Activated T-cell treated with anti-CD3 and anti-CD28 coated beads, Interleukin-2, amount 50 U/mL, for 72 hours (primary cell): ENCODE data around the gene ZNF521. TPM values are rescaled to one million over a fixed set of nuclear protein-coding genes. Genes with fewer than 3 reads are reported as not detected.

Source experiments
- ATAC-seq, 2 donors: fragments of 150-1000 bp; cut with Tn5 transposase; replicated peaks in 1 of 2; 2 replicates each; pipeline ENCODE4 v1.10.0; 2021; ENCODE audit warnings: moderate library complexity in 2 of 2, mild to moderate bottlenecking in 1 of 2
- DNase-seq, 2 donors: peaks; one replicate each; pipeline ENCODE4 v3.0.0; 2021 to 2022; ENCODE audit warnings: mixed read lengths in 1 of 2
- H3K27ac Mint-ChIP-seq: one replicate; pipeline ENCODE4 v1.8.0; 2022; ENCODE audit warnings: mild to moderate bottlenecking, moderate library complexity, mixed read lengths
- H3K27me3 Mint-ChIP-seq: one replicate; pipeline ENCODE4 v1.8.0; 2022; ENCODE audit warnings: low read depth, mixed read lengths
- H3K36me3 Mint-ChIP-seq, 2 donors: one replicate each; pipeline ENCODE4 v1.8.0; 2022; ENCODE audit warnings: mixed read lengths in 2 of 2, mild to moderate bottlenecking in 1 of 2; ENCODE audit not compliant: insufficient read depth in 2 of 2
- H3K4me1 Mint-ChIP-seq: one replicate; pipeline ENCODE4 v1.8.0; 2022; ENCODE audit warnings: low read depth, mixed read lengths
- H3K4me3 Mint-ChIP-seq, 2 donors: one replicate each; pipeline ENCODE4 v1.8.0; 2022; ENCODE audit warnings: mild to moderate bottlenecking in 2 of 2, mixed read lengths in 2 of 2, moderate library complexity in 2 of 2
- H3K9me3 Mint-ChIP-seq, 2 donors: one replicate each; pipeline ENCODE4 v1.8.0; 2022; ENCODE audit warnings: mixed read lengths in 2 of 2
- total RNA-seq, 2 donors: library from RNA; stranded (reverse); gene quantifications; one replicate each; pipeline ENCODE4 v1.2.3, GENCODE V29; 2022

The ZNF521 gene
- total RNA-seq, 2 donors from 2014 or later: not detected

DNA sequence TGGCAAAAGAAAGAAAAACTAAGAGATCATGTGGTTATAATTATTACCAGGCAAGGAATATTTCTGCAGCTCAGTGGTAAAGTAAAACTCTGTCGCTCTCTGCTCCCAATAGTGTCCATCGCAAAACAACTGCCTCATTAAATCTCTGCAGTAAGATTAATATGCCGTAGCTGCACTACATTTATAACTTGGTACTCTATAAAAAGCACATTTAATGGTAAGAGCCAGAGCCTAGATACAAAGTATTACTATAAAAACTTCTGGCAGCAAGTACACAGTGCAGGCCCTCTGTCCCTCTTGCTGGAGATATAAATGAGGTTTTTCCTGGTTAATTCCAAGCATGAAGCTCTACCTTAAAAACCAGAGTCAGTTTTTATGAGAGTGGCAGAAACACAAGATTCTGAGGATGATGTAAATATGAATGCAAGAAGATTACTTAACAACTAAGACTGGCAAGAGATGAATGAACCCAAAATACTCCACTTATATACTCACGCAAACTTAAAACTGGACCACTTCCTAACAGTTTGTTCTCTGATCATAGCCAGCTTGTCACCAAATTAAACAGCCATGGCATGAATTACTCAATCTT lies 25.5 kb downstream of the ZNF521 start:
- peaks cover 22% of the 10 kb centered on the region for H3K27me3 Mint-ChIP-seq

DNA sequence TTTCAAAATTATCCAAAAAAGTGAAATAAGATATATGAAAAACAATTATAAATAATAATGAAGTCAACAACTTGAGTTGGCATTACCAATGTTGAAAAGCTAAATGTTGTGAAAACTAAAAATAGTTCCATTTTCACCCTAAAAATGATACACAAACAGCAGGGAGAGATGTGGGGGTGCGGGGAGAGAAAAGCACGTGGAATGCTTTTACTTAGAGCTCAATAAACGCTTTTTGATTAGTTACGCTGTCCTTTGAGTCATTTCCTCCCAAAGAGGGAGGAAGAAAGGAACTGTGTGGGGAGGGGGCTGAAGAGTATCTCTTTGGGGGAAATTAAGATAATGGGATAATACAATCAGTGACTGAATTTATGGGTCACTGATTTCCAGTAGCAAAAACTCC lies 29.2 kb downstream of the ZNF521 start:
- H3K4me1 Mint-ChIP-seq: no peaks in the 10 kb centered on the region
- ATAC-seq (no peak), DNase-seq (no peak)
- peaks cover 22% of the 10 kb centered on the region for H3K27me3 Mint-ChIP-seq
- no peak overlapping the region for H3K27ac Mint-ChIP-seq
- no peak overlapping the region for H3K4me3 Mint-ChIP-seq
- H3K36me3 Mint-ChIP-seq: no peaks in the 10 kb centered on the region
- H3K9me3 Mint-ChIP-seq: peaks cover 0 to 3% of the 10 kb centered on the region in 2 donors

More for the DNA sequence above, 25.5 kb downstream of the ZNF521 start:
- no peak for ATAC-seq
- Mint-ChIP-seq H3K4me3 (no peak overlapping the region), H3K9me3 (peaks cover 0 to 5% of the 10 kb centered on the region in 2 donors), H3K4me1 (no peaks in the 10 kb centered on the region), H3K27ac (no peak overlapping the region), H3K36me3 (peaks cover 0 to 3% of the 10 kb centered on the region in 2 donors)
- DNase-seq: no peak

DNA sequence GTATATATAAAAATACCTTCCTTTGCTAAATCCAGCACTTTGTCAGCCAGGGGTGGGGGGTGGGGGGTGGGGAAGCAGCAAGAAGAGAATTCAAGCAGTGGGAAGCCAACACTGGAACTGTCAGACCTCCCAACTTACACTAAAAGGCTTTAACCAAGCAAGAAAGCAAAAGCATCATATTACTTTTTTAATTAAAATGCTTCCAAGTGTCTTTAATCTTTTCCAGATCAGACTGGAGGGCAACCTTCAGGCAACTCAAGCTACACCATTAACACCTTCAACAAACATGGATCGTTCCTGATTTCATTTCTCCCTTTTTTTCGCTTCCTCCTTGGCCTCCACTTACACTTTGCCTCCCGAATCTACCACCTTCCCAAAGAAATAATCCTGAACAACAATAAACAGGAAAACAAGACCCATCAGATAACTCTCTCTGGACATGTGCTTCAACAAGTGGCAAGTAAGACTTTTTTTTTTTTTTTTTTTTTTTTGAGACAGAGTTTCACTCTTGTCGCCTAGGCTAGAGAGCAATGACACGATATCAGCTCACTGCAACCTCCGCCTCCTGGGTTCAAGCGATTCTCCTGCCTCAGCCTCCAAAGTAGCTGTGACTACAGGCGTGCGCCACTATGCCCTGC lies 35.5 kb downstream of the ZNF521 start:
- no peaks in the 10 kb centered on the region for H3K27me3 Mint-ChIP-seq
- no peak overlapping the region for H3K27ac Mint-ChIP-seq
- H3K9me3 Mint-ChIP-seq: no peaks in the 10 kb centered on the region
- ATAC-seq (no peak), DNase-seq (no peak)
- no peaks in the 10 kb centered on the region for H3K36me3 Mint-ChIP-seq
- no peaks in the 10 kb centered on the region for H3K4me1 Mint-ChIP-seq
- H3K4me3 Mint-ChIP-seq: no peak overlapping the region

DNA sequence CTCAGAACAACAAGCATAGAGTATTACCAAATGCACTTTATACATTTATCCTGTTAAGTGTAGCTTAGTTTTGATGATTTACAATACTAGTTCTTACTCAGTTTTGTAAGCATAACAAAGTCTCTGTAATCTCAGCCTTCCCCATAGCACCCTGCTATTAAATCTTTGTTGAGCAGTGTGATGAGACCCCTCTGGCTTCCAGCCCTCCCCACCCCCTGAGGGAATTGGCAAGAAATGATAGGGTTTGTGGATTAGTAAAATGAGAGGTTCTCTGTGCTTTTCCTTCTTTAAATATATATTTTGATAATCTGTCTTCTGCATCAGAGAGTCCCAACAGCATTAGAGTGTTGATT lies 37.2 kb downstream of the ZNF521 start:
- DNase-seq (no peak), ATAC-seq (no peak)
- no peak overlapping the region for H3K4me3 Mint-ChIP-seq
- H3K4me1 Mint-ChIP-seq: no peaks in the 10 kb centered on the region
- H3K27me3 Mint-ChIP-seq: no peaks in the 10 kb centered on the region
- H3K36me3 Mint-ChIP-seq: no peaks in the 10 kb centered on the region
- H3K9me3 Mint-ChIP-seq: no peaks in the 10 kb centered on the region
- no peak overlapping the region for H3K27ac Mint-ChIP-seq

GRCh38 chr18:25314151-25314837 lies 37.7 kb downstream of the ZNF521 start:
- H3K9me3 Mint-ChIP-seq: no peaks in the 10 kb centered on the region
- H3K4me3 Mint-ChIP-seq: no peak overlapping the region
- H3K36me3 Mint-ChIP-seq: no peaks in the 10 kb centered on the region
- no peaks in the 10 kb centered on the region for H3K4me1 Mint-ChIP-seq
- no peak overlapping the region for H3K27ac Mint-ChIP-seq
- no peaks in the 10 kb centered on the region for H3K27me3 Mint-ChIP-seq
- DNase-seq (no peak), ATAC-seq (no peak)

- ATAC-seq: no peak
- no peaks in the 10 kb centered on the region for H3K9me3 Mint-ChIP-seq
- peaks cover 5% of the 10 kb centered on the region for H3K27me3 Mint-ChIP-seq
- no peak for DNase-seq
- no peaks in the 10 kb centered on the region for H3K36me3 Mint-ChIP-seq
- H3K27ac Mint-ChIP-seq: no peak overlapping the region
- no peak overlapping the region for H3K4me3 Mint-ChIP-seq
- H3K4me1 Mint-ChIP-seq: no peaks in the 10 kb centered on the region
Observed at GRCh38 chr18:25313268-25313667, 38.7 kb downstream of the ZNF521 start.

GRCh38 chr18:25310045-25310444 lies 41.9 kb downstream of the ZNF521 start:
- Mint-ChIP-seq H3K27ac (no peak overlapping the region), H3K4me3 (no peak overlapping the region), H3K36me3 (no peaks in the 10 kb centered on the region), H3K4me1 (no peaks in the 10 kb centered on the region), H3K9me3 (no peaks in the 10 kb centered on the region), H3K27me3 (peaks cover 5% of the 10 kb centered on the region)
- DNase-seq (no peak), ATAC-seq (no peak)

DNA sequence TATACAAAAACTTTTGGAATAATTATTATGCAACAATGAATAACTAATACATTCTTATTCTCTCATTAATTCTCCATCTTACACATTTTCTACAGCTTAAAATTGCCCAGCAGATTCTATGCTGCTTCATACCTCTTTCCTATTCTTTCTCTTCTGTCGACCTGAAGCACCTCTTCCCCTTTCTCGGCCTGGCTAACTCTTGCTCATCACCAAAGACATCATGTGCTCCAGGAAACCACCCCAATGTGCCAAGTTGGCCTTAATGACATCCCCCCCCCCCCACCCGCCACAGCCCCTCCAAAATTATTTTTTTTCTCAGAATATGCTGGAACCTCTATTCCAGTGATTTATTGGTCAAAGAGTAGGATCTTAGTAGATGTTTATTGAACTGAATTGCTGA lies 43.6 kb downstream of the ZNF521 start:
- H3K27me3 Mint-ChIP-seq: peaks cover 5% of the 10 kb centered on the region
- H3K9me3 Mint-ChIP-seq: no peaks in the 10 kb centered on the region
- no peak overlapping the region for H3K27ac Mint-ChIP-seq
- no peak for ATAC-seq
- H3K4me1 Mint-ChIP-seq: no peaks in the 10 kb centered on the region
- no peaks in the 10 kb centered on the region for H3K36me3 Mint-ChIP-seq
- no peak overlapping the region for H3K4me3 Mint-ChIP-seq
- DNase-seq: no peak

- DNase-seq (no peak), ATAC-seq (no peak)
- no peak overlapping the region for H3K4me3 Mint-ChIP-seq
- H3K27me3 Mint-ChIP-seq: peaks cover 5% of the 10 kb centered on the region
- no peak overlapping the region for H3K27ac Mint-ChIP-seq
- no peaks in the 10 kb centered on the region for H3K4me1 Mint-ChIP-seq
- H3K36me3 Mint-ChIP-seq: no peaks in the 10 kb centered on the region
- H3K9me3 Mint-ChIP-seq: no peaks in the 10 kb centered on the region
Observed at GRCh38 chr18:25307192-25307591, 44.8 kb downstream of the ZNF521 start.

DNA sequence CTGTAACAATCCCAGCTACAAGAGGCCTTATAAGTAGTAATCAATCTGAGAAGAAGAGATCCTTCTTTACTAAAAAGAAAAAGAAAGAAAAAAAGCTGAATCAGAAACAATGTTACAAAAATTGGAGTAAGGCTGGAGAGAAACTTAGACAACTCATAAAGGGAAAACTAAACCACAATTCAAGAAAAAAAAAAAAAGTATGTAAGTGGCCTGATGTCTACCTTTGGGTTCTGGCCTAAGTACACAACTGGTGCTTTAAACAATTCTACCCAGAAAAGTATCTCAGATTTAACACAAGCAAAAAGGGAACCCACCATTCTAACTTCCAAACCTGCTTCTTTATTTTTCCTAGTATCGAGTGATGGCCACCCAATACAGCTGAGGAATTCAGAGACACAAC lies 45.3 kb downstream of the ZNF521 start:
- ATAC-seq (no peak), DNase-seq (no peak)
- no peaks in the 10 kb centered on the region for H3K36me3 Mint-ChIP-seq
- H3K27ac Mint-ChIP-seq: no peak overlapping the region
- peaks cover 5% of the 10 kb centered on the region for H3K27me3 Mint-ChIP-seq
- no peaks in the 10 kb centered on the region for H3K9me3 Mint-ChIP-seq
- H3K4me1 Mint-ChIP-seq: no peaks in the 10 kb centered on the region
- no peak overlapping the region for H3K4me3 Mint-ChIP-seq

GRCh38 chr18:25305584-25305983 lies 46.4 kb downstream of the ZNF521 start:
- Mint-ChIP-seq H3K27me3 (peaks cover 5% of the 10 kb centered on the region), H3K36me3 (no peaks in the 10 kb centered on the region), H3K27ac (no peak overlapping the region), H3K9me3 (no peaks in the 10 kb centered on the region), H3K4me3 (no peak overlapping the region), H3K4me1 (no peaks in the 10 kb centered on the region)
- ATAC-seq (no peak), DNase-seq (no peak)

DNA sequence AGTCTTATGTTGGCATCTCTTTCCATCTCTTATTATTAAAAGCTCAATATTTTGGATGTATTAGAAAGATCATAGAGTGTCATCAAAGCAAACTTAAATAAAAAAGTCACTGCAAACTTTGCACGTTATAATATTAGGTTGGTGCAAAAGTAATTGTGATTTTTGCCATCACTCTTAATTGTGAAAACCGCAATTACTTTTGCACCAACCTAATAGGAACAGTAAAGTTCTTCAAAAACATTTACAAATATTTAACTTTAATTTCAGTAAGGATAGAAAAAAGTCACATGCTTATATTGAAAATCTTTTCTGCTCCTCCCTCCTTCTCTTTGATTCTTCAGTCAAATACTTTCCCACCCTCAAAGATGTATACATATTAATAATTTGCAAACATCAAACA lies 51.5 kb downstream of the ZNF521 start:
- H3K4me1 Mint-ChIP-seq: no peaks in the 10 kb centered on the region

DNA sequence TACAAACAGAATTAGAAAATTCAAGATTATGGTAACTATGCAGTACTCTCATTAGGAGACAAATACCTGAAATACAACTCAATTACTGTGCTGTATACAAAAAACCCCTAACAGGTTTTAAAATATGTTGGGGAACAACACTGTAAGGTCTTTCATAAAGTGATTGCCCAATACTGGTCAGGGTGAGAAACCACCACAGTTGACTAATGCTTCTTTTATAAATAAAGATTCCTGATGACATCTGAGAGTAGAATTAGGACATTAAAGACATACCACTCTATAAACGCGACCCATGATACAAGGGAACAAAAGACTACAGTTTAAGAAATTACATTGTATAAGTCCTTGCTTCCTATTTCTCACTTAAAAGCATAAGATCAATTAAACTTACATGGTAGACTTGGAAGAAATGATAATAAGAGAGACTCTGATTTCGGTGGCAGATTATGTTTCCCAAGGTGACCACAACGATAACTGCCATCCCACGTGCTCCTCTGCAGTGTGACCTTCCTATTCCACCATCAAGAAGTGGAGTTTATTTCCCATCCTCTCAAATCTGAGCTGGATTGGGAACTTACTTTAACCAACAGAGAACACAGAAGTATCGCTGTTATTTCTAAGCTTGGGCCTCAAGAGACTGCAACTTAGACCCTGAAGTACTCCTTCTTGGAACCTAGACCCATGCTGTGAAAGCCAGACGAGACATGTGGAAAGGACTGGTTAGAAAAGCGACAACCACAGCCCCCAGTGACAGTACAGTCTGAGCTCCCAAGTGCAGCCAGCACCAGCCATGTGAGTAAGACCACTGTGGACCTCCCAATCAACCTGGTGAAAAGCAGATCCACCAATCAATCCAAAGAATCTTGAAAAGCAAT lies 52.3 kb downstream of the ZNF521 start:
- no peaks in the 10 kb centered on the region for H3K27me3 Mint-ChIP-seq

More for the DNA sequence above, 51.5 kb downstream of the ZNF521 start:
- H3K4me3 Mint-ChIP-seq: no peak overlapping the region
- no peaks in the 10 kb centered on the region for H3K36me3 Mint-ChIP-seq
- DNase-seq (no peak), ATAC-seq (no peak)
- no peaks in the 10 kb centered on the region for H3K27me3 Mint-ChIP-seq
- no peak overlapping the region for H3K27ac Mint-ChIP-seq
- H3K9me3 Mint-ChIP-seq: no peaks in the 10 kb centered on the region

More for the DNA sequence above, 52.3 kb downstream of the ZNF521 start:
- no peak overlapping the region for H3K4me3 Mint-ChIP-seq
- no peak overlapping the region for H3K27ac Mint-ChIP-seq
- H3K9me3 Mint-ChIP-seq: no peaks in the 10 kb centered on the region
- no peak for ATAC-seq
- DNase-seq: no peak
- no peaks in the 10 kb centered on the region for H3K4me1 Mint-ChIP-seq
- no peaks in the 10 kb centered on the region for H3K36me3 Mint-ChIP-seq
